Activated CD8-positive, alpha-beta T cell treated with anti-CD3 and anti-CD28 coated beads, Interleukin-2, amount 10 ng/mL, durations not matched to agents 7 days and 5 days (primary cell): ENCODE measurements around the gene TNFRSF1B. TPM values are rescaled to one million over a fixed set of nuclear protein-coding genes. Genes with fewer than 3 reads are reported as not detected.

Experiments
- ATAC-seq: fragments of 150-1000 bp; cut with Tn5 transposase; one replicate; pipeline ENCODE4 v1.10.0; 2021; ENCODE audit warnings: moderate library complexity
- CTCF ChIA-PET: fragments of 350-600 bp; sonication (Branson Sonifier 250); formaldehyde crosslinking; loops from one replicate; lab custom pipeline; 2021; ENCODE audit warnings: antibody characterized with exemption; lab: Charles Lee
- POLR2A ChIA-PET: fragments of 350-600 bp; sonication (Branson Sonifier 250); formaldehyde crosslinking; loops from one replicate; lab custom pipeline; 2021; ENCODE audit warnings: antibody characterized with exemption; lab: Charles Lee
- DNase-seq: peaks from one replicate; pipeline ENCODE4 v3.0.0-alpha.2; 2020
- H3K27ac Mint-ChIP-seq: one replicate; pipeline ENCODE4 v1.8.0; 2021; ENCODE audit warnings: mild to moderate bottlenecking, mixed read lengths
- H3K27me3 Mint-ChIP-seq: one replicate; pipeline ENCODE4 v1.8.0; 2021; ENCODE audit warnings: low read depth, mixed read lengths
- H3K36me3 Mint-ChIP-seq: one replicate; pipeline ENCODE4 v1.8.0; 2021; ENCODE audit warnings: low read depth, mixed read lengths
- H3K4me1 Mint-ChIP-seq: one replicate; pipeline ENCODE4 v1.8.0; 2021; ENCODE audit warnings: low read depth, mixed read lengths
- H3K4me3 Mint-ChIP-seq: one replicate; pipeline ENCODE4 v1.8.0; 2021; ENCODE audit warnings: mild to moderate bottlenecking, mixed read lengths
- H3K9me3 Mint-ChIP-seq: one replicate; pipeline ENCODE4 v1.8.0; 2022; ENCODE audit warnings: mixed read lengths; ENCODE audit not compliant: insufficient read depth
- total RNA-seq, 2 experiments: library from RNA; stranded (reverse); gene quantifications; one replicate each; pipeline ENCODE4 v1.2.3, GENCODE V29; 2021

TNFRSF1B gene
- total RNA-seq, 2 experiments from 2014 or later: 274 to 284 TPM

- Mint-ChIP-seq H3K9me3 (no peaks in the 10 kb centered on the region), H3K27ac (peak overlapping the region; percentile 60), H3K4me1 (peaks cover 67% of the 10 kb centered on the region), H3K4me3 (no peak overlapping the region), H3K27me3 (no peaks in the 10 kb centered on the region), H3K36me3 (peaks cover 73% of the 10 kb centered on the region)
- POLR2A ChIA-PET: interaction anchor here (1.6 kb wide), 1 partner anchor 16 kb away, joined by 5 read pairs; no protein-coding TSS in a partner anchor
- ATAC-seq: no peak
- CTCF ChIA-PET: interaction anchor here (1.2 kb wide), 1 partner anchor 15 kb away, joined by 4 read pairs; no protein-coding TSS in a partner anchor
- no peak for DNase-seq
Measured at GRCh38 chr1:12195416-12195815, 28.6 kb downstream of the TNFRSF1B start.

DNA sequence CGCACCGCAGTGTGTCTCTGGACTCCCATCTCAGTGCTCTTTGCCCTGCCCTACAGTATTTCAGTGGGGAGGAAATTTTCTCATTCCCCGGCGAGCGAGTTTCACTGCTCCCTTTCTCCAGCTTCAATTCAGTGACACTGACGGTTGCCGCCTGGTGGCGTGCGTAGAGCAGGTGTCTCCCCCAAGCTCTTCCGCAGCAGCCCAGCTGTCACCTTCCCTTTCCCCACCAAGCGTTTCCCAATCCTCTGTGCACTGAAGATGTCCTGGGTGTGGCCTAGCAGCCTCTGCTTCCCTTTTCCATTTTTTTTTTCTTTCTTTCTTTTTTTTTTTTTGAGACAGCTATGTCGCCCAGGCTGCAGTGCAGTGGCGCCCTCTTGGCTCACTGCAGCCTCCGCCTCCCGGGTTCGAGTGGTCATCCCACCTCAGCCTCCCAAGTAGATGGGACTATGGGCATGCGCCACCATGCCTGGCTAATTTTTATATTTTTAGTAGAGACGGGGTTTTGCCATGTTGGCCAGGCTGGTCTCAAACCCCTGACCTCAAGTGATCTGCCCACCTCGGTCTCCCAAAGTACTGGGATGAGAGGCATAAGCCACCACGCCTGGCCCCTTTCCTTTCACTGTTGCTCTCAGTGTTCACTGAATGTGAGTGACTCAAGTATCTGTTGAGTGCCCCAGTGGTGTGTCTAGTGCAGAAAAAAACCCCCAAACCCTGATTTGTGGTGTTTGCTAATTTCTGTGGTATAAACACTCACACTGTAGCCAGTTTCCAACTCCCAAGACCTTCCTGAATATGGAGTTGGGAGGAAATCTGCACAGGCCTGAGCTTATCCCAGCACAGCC, 30.1 kb downstream of the TNFRSF1B start:
- no peak overlapping the region for H3K4me3 Mint-ChIP-seq
- no peaks in the 10 kb centered on the region for H3K9me3 Mint-ChIP-seq
- CTCF ChIA-PET: interaction anchor here (0.8 to 3.0 kb wide), 3 partner anchors 12 to 72 kb away, joined by 3 to 13 read pairs (median 4); no protein-coding TSS in a partner anchor
- H3K36me3 Mint-ChIP-seq: peaks cover 72% of the 10 kb centered on the region
- DNase-seq: no peak
- POLR2A ChIA-PET: interaction anchor here (1.6 kb wide), 1 partner anchor 18 kb away, joined by 5 read pairs; no protein-coding TSS in a partner anchor
- no peaks in the 10 kb centered on the region for H3K27me3 Mint-ChIP-seq
- H3K4me1 Mint-ChIP-seq: peaks cover 66% of the 10 kb centered on the region
- ATAC-seq: no peak
- no peak overlapping the region for H3K27ac Mint-ChIP-seq

GRCh38 chr1:12197483-12197880, 30.7 kb downstream of the TNFRSF1B start:
- DNase-seq (no peak), ATAC-seq (no peak)
- peaks cover 65% of the 10 kb centered on the region for H3K4me1 Mint-ChIP-seq
- CTCF ChIA-PET: interaction anchor here (3.0 kb wide), 1 partner anchor 73 kb away, joined by 13 read pairs; no protein-coding TSS in a partner anchor
- H3K27me3 Mint-ChIP-seq: no peaks in the 10 kb centered on the region
- no peak overlapping the region for H3K27ac Mint-ChIP-seq
- peaks cover 70% of the 10 kb centered on the region for H3K36me3 Mint-ChIP-seq
- H3K9me3 Mint-ChIP-seq: no peaks in the 10 kb centered on the region
- POLR2A ChIA-PET: no interaction called here
- H3K4me3 Mint-ChIP-seq: no peak overlapping the region

GRCh38 chr1:12200208-12200607, 33.4 kb downstream of the TNFRSF1B start:
- DNase-seq: no peak
- Mint-ChIP-seq H3K27ac (no peak overlapping the region), H3K36me3 (peaks cover 71% of the 10 kb centered on the region), H3K4me1 (peaks cover 67% of the 10 kb centered on the region), H3K9me3 (no peaks in the 10 kb centered on the region), H3K27me3 (no peaks in the 10 kb centered on the region), H3K4me3 (no peak overlapping the region)
- ChIA-PET CTCF (interaction anchor here (13.5 kb wide), 1 partner anchor 78 kb away, joined by 369 read pairs; no protein-coding TSS in a partner anchor), POLR2A (no interaction called here)
- no peak for ATAC-seq

- Mint-ChIP-seq H3K4me3 (no peak overlapping the region), H3K27me3 (no peaks in the 10 kb centered on the region), H3K27ac (peak overlapping the region; percentile 80), H3K4me1 (peaks cover 68% of the 10 kb centered on the region), H3K9me3 (no peaks in the 10 kb centered on the region), H3K36me3 (peaks cover 72% of the 10 kb centered on the region)
- ChIA-PET CTCF (interaction anchor here (0.7 to 13.5 kb wide), 7 partner anchors 13 to 289 kb away, joined by 3 to 369 read pairs (median 5); no protein-coding TSS in a partner anchor), POLR2A (interaction anchor here (1.0 kb wide), 1 partner anchor 19 kb away, joined by 3 read pairs; no protein-coding TSS in a partner anchor)
- ATAC-seq (peak; percentile 23), DNase-seq (no peak)
Measured at GRCh38 chr1:12201352-12202189, 34.8 kb downstream of the TNFRSF1B start.

- H3K36me3 Mint-ChIP-seq: peaks cover 74% of the 10 kb centered on the region
Measured at GRCh38 chr1:12202190-12202497, 35.4 kb downstream of the TNFRSF1B start.

GRCh38 chr1:12202577-12202976, 35.8 kb downstream of the TNFRSF1B start:
- Mint-ChIP-seq H3K4me3 (no peak overlapping the region), H3K36me3 (peaks cover 72% of the 10 kb centered on the region), H3K4me1 (peaks cover 68% of the 10 kb centered on the region), H3K27me3 (no peaks in the 10 kb centered on the region), H3K9me3 (no peaks in the 10 kb centered on the region), H3K27ac (peak overlapping the region; percentile 71)
- ChIA-PET CTCF (interaction anchor here (0.7 to 13.5 kb wide), 7 partner anchors 20 to 288 kb away, joined by 3 to 369 read pairs (median 5); no protein-coding TSS in a partner anchor), POLR2A (interaction anchor here (0.7 kb wide), 1 partner anchor 14 kb away, joined by 3 read pairs; no protein-coding TSS in a partner anchor)
- DNase-seq (no peak), ATAC-seq (no peak)

More at GRCh38 chr1:12202190-12202497, 35.4 kb downstream of the TNFRSF1B start:
- Mint-ChIP-seq H3K9me3 (no peaks in the 10 kb centered on the region), H3K27me3 (no peaks in the 10 kb centered on the region), H3K4me3 (no peak overlapping the region), H3K4me1 (peaks cover 68% of the 10 kb centered on the region), H3K27ac (peak overlapping the region; percentile 71)
- CTCF ChIA-PET: interaction anchor here (0.7 to 13.5 kb wide), 7 partner anchors 13 to 289 kb away, joined by 3 to 369 read pairs (median 5); no protein-coding TSS in a partner anchor
- ATAC-seq (no peak), DNase-seq (no peak)
- POLR2A ChIA-PET: interaction anchor here (0.7 kb wide), 1 partner anchor 14 kb away, joined by 3 read pairs; no protein-coding TSS in a partner anchor

GRCh38 chr1:12203216-12204007, 36.6 kb downstream of the TNFRSF1B start:
- Mint-ChIP-seq H3K4me3 (no peak overlapping the region), H3K9me3 (no peaks in the 10 kb centered on the region), H3K27ac (peak overlapping the region; percentile 71), H3K27me3 (no peaks in the 10 kb centered on the region), H3K36me3 (peaks cover 74% of the 10 kb centered on the region), H3K4me1 (peaks cover 70% of the 10 kb centered on the region)
- ChIA-PET POLR2A (interaction anchor here (1.0 to 2.6 kb wide), 2 partner anchors 53 to 295 kb away, joined by 4 to 10 read pairs; no protein-coding TSS in a partner anchor), CTCF (interaction anchor here (1.1 to 13.5 kb wide), 5 partner anchors 26 to 81 kb away, joined by 3 to 369 read pairs (median 6); no protein-coding TSS in a partner anchor)
- ATAC-seq (no peak), DNase-seq (no peak)

DNA sequence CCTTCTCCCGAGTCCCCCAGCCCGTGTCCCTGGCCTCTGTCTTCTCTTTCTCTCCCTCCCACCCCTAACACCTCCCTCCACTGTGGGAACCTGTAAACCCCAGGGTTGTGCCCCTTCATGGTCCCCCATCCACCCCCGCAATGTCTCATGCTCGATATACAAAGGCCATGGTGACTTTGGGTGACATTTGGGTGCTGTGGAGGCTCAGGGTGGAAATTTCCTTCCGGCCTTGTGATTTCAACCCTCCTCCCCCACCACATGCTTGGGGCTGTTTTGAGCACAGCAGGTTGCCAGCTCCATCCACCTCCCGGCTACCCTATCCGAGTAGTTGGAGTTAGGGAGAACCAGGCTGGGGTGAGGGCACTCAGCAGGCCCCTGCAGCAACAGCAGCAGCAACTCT, 37.3 kb downstream of the TNFRSF1B start:
- Mint-ChIP-seq H3K9me3 (no peaks in the 10 kb centered on the region), H3K27ac (peak overlapping the region; percentile 71), H3K36me3 (peaks cover 79% of the 10 kb centered on the region), H3K4me1 (peaks cover 75% of the 10 kb centered on the region), H3K4me3 (no peak overlapping the region), H3K27me3 (no peaks in the 10 kb centered on the region)
- peak; percentile 55 for DNase-seq
- POLR2A ChIA-PET: interaction anchor here (0.8 to 2.6 kb wide), 3 partner anchors 46 to 296 kb away, joined by 3 to 10 read pairs (median 4); no protein-coding TSS in a partner anchor
- CTCF ChIA-PET: interaction anchor here (0.8 to 13.5 kb wide), 3 partner anchors 30 to 81 kb away, joined by 3 to 369 read pairs (median 4); no protein-coding TSS in a partner anchor
- peak; percentile 38 for ATAC-seq
